VCaP (cell line): ENCODE data around the gene GGPS1.
A peak's percentile ranks its signal among the peaks of the same experiment; 100 is the strongest.

Source experiments
- H3K27ac ChIP-seq: fragments of 450-650 bp; 2 replicates; pipeline ENCODE4 v1.5.1; 2017
- TF ChIP-seq, protein P1 (sequence below): fragments of 450-650 bp; conservative IDR thresholded peaks from 2 replicates; pipeline ENCODE4 v1.5.1; 2017; ENCODE audit warnings: mild to moderate bottlenecking, moderate library complexity

Gene GGPS1

DNA sequence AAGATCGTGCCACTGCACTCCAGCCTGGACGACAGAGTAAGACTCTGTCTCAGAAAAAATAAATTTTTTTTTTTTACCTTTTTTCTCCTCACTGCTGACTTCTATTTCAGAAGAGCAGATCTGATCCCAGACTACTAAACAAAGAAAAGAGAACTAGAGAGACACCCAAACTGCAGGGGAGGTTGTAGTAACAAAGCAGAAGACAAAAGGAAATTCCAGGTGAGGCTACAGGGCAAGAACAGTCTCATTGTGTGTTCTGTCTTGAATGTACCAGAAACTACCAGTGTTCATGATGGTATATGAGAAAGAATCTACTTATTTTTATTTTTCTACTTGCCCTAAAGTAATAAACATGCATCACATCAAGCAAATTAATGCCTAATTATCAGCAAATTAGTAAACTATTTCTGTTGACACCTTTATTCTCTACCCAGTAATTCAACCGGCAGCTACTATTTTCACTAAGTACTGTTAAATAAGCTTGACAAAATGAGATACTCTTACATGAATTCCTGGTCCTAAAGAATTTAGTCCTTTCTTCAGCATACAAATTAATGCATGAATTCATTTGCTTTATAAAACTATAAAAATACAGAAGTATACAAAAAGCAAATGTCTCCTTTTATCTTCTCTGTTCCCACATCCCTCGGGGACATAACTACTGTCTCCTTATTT, 41.0 kb upstream of the GGPS1 start:
- no peak overlapping the region for H3K27ac ChIP-seq
- TF ChIP-seq, protein P1, sequence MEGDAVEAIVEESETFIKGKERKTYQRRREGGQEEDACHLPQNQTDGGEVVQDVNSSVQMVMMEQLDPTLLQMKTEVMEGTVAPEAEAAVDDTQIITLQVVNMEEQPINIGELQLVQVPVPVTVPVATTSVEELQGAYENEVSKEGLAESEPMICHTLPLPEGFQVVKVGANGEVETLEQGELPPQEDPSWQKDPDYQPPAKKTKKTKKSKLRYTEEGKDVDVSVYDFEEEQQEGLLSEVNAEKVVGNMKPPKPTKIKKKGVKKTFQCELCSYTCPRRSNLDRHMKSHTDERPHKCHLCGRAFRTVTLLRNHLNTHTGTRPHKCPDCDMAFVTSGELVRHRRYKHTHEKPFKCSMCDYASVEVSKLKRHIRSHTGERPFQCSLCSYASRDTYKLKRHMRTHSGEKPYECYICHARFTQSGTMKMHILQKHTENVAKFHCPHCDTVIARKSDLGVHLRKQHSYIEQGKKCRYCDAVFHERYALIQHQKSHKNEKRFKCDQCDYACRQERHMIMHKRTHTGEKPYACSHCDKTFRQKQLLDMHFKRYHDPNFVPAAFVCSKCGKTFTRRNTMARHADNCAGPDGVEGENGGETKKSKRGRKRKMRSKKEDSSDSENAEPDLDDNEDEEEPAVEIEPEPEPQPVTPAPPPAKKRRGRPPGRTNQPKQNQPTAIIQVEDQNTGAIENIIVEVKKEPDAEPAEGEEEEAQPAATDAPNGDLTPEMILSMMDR, result no peak

DNA sequence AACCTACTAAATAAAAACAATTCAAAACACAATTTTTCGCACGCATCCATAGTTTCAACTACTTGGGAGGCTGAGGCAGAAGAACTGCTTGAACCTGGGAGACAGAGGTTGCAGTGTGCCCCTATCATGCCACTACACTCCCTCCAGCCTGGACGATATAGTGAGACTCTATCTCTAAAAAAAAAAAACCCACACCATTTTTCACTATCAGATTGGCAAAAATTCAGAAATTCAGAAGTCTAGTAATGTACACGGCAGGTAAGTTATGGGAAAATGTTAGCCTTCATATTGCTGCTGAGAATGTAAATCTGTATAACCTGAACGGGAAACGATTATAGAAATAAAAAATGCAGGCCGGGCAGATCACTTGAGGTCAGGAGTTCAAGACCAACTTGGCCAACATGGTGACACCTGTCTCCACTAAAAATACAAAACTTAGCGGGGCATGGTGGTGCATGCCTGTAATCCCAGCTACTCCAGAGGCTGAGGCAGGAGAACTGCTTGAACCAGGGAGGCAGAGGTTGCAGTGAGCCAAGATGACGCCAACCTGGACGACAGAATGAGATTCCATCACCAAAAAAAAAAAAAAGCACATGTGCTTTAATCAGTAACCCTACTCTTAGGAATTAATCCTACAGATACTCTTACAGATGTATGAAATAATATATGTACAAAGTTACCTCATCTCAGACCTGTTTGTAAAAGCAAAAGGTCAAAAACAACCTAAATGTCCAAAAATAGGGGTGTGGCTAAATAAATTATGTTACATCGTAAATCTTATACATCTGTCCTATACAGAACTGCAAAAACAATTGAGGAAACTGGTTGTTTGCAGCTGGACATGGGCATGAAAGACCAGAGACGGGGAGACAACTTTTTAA, 38.3 kb upstream of the GGPS1 start:
- H3K27ac ChIP-seq, result no peak overlapping the region
- TF ChIP-seq, protein P1, result no peak

DNA sequence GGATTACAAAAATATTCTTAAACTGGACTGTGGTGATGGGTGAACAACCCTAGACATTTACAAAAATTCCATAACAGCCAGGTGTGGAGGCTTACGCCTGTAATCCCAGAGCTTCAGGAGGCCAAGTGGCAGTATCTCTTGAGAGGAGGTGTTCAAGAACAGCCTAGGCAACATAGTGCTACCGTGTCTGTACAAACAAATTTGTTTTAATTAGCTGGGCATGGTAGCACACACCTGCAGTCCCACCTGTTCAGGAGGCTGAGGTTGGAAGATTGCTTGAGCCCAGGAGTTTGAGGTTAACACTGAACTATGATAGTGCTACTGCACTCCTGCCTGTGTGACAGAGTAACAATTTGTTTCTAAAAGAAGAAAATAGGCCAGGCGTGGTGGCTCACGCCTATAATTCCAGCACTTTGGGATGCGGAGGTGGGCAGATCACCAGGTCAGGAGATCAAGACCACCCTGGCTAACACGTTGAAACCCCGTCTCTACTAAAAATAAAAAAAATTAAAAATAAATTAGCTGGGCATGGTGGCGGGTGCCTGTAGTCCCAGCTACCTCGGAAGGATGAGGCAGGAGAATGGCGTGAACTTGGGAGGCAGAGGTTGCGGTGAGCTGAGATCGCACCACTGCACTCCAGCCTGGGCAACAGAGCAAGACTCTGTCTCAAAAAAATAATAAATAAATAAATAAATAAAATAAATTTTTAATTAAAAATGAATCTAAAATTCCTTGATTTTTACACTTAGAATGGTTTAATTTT, 37.4 kb upstream of the GGPS1 start:
- no peak overlapping the region for H3K27ac ChIP-seq
- TF ChIP-seq, protein P1, result no peak

GRCh38 chr1:235291599-235292091, 36.7 kb upstream of the GGPS1 start:
- TF ChIP-seq, protein P1, result no peak
- H3K27ac ChIP-seq, result 0 out of 2 replicates have a peak overlapping the region, but pooled peaks have one; percentile 1

DNA sequence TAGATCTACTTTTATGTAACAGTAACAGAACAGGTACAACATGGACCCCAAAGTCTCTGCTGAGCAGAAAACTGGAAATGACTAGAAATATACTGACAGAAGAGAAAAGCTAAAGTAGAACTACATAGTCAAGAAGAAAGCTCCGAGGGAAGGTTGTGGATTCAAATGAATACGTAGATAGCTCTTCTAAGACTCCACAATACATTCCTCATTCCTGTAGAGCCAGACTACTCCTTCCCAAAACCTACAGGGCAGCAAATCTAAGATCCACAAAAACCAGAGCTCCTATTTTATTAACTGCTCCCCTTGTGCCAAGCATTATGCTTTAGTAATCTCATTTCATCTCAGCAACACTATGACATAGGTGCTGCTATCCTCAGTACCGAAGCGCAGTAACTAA, 35.6 kb upstream of the GGPS1 start:
- H3K27ac ChIP-seq, result no peak overlapping the region
- TF ChIP-seq, protein P1, result no peak

DNA sequence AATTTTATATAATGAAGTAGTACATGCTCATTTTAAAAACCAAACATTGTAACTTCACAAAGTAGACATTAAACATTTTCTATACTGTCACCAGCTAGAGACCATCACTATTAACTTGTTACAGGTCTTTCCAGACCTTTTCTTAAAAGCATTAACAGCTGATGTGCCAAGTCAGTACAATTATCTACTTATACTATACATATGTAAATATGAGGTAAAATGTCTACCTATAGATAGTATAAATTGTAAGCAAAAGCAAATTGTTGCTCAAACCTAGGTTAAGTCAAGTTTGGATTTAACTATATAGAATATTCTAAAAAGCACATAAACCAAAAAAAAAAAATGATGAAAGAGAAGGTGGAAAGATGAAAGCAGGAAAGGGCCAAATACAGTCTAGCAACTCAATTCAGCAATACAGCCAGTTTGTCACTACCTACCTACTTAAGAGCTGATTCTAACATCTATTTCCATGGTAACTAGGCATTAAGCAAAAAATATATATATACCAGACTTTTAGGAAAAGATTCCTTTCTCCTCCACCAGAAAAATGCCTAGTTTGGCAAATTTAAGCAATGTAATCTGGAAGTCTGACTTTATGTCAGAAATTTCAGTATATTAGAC, 34.9 kb upstream of the GGPS1 start:
- no peak overlapping the region for H3K27ac ChIP-seq
- TF ChIP-seq, protein P1, result no peak
